GM19239 (cell line): ENCODE measurements around the gene MROH2B.

Experiments used
- DNase-seq: peaks from one replicate; pipeline ENCODE4 v3.0.0; 2011; ENCODE audit warnings: low spot score; ENCODE audit not compliant: insufficient read length
- FAIRE-seq: peaks from 2 replicates; lab custom pipeline; 2011; peaks lifted over from hg19 to GRCh38; lab: Jason Lieb, UNC

MROH2B gene

GRCh38 chr5:40981420-40981819 is 89.7 kb downstream of the MROH2B start:
- FAIRE-seq, result no peak
- DNase-seq, result no peak

DNA sequence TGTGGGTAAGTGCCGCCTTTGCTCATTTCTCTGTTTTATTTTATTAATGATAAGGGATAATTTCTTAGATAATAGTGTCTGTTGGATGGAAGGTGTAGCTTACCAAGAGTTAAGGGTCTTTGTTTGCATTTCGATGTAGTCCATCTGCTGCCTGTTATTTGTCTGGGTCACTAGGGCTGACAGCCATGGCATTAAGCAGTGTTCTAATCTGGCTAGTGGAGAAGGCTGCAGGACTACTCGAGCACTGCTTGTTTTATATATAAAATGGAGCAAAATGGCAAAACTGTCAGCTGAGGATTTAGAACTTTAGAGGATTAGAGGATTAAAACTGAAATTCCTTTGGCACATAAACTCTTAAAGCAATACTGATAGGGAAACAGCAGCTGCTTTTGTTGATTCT is 94.3 kb downstream of the MROH2B start:
- DNase-seq (no peak), FAIRE-seq (no peak)

- DNase-seq, result no peak
- no peak for FAIRE-seq
These were observed 95.1 kb downstream of the MROH2B start for GRCh38 chr5:40976041-40976440.

GRCh38 chr5:40973364-40974004 is 97.7 kb downstream of the MROH2B start:
- no peak for DNase-seq
- no peak for FAIRE-seq

GRCh38 chr5:40972434-40972833 is 98.7 kb downstream of the MROH2B start:
- FAIRE-seq, result no peak

GRCh38 chr5:40962207-40962955 is 108.8 kb downstream of the MROH2B start:
- DNase-seq (no peak), FAIRE-seq (no peak)

More at GRCh38 chr5:40972434-40972833, 98.7 kb downstream of the MROH2B start:
- no peak for DNase-seq

DNA sequence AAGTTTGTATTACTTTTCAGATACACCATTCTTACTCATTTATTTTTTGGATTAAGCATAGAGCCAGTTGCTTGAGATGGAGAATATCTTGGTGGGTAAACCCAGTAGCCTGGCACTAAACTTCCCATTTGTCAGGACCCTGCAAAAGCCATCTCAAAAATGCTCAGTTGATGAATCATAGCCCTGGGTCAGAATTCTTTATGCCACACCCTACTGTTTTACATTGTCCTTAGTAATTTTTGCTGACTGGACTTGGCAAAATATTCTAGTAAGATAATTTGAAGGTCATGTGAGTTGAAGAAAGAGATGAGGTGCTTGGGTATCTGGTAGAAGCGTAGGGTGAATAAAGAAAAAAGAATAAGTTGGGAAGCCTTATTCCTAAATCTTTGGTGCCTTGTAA is 111.1 kb downstream of the MROH2B start:
- FAIRE-seq, result no peak
- DNase-seq, result no peak

DNA sequence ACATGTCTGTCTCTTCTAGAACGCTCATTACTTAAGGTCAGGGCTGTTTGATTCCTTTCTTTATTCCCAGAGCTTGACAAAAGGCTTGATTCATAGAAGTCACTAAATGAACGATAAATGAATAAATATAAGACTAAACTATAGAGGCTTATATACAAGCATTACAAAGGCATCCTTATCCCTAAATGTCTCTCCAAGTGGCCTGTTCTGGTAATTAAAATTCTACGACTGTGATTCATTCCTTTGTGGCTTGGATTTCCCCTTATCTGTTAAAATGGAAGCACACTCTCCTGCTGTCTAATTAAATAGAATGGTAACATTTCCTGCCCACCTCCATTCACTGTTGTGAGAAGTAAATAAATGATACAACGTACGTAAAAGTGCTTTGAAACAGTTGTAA is 112.3 kb downstream of the MROH2B start:
- no peak for FAIRE-seq

DNA sequence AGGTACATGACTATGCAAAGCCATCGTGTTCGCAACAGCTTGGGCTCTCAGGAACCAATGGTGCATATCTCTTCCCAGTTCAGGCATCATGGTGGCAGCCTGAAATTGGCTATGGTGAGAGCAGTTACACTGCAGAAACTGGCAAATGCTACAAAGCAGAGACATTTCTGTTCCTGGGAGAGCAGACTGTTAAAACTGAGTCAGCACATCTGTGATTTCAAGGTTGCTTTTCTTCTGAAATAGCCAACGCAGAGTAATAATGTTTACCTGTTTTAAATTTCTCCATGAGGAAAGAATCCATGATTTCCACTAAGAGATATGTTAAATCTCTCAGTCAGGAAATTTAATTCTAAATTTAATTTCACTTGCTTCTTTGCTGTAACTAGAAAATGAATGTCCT is 114.1 kb downstream of the MROH2B start:
- FAIRE-seq, result no peak

More for the DNA sequence above, 112.3 kb downstream of the MROH2B start:
- DNase-seq, result no peak

DNA sequence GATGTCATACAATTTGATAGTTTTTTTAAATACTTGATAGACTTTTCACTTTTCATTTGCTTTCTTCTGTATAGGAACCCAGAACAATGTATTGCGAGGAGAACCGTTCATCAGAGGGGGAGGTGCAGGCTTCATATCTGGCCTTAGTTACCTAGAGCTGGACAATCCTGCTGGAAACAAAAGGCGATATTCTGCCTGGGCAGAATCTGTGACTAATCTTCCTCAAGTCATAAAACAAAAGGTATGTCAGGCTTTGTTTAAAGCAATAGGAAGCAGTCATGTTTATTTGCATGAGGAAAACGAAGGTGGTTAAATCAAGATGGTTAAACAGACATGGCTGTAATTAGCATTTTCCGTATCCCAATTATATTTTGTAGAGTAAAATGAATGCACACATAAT is 115.8 kb downstream of the MROH2B start:
- DNase-seq, result no peak
- FAIRE-seq, result no peak

More for the DNA sequence above, 114.1 kb downstream of the MROH2B start:
- DNase-seq, result no peak
